Prostate gland (tissue), 2 donors: ENCODE measurements around the gene ALDOB.

Experiments
- POLR2A ChIP-seq: fragments of 450-650 bp; IDR thresholded peaks from one replicate; pipeline ENCODE4 v1.6.1; 2016; ENCODE audit warnings: antibody characterized with exemption, mild to moderate bottlenecking
- POLR2AphosphoS5 ChIP-seq: sonication (generic); formaldehyde crosslinking; IDR thresholded peaks from one replicate; pipeline ENCODE4 v1.6.1; 2017; ENCODE audit warnings: antibody characterized with exemption
- TF ChIP-seq, protein P1 (sequence below), 4 experiments: fragments of 200-600 bp in 2 of 4; fragments of 450-650 bp in 2 of 4; sonication (generic) in 2 of 4; IDR thresholded peaks; 1 replicate in 3 of 4; 2 replicates in 1 of 4; pipeline ENCODE4 v1.5.1; 2016 to 2019; ENCODE audit warnings: antibody characterized with exemption in 4 of 4, mild to moderate bottlenecking in 2 of 4, moderate library complexity in 2 of 4

DNA sequence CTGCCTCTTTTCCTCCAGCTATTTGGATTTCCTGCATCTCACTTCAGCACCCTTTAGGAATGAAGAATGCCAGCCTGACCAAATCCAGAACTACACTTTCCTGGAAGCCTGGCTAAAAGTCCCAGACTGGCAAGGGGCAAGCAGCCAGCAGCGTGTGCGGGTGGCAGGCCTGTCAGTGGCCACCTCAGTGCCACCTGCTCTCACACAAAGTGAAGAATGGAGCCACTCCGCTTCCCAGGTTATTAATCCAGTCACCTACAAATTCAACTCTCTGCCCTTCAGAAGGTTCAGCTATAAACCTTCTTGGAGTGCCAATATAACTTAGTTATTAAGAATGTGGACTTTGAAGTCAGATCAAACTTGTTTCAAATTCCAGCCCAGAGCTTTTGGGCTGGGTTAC, 6.7 kb upstream of the ALDOB start:
- TF ChIP-seq, protein P1, sequence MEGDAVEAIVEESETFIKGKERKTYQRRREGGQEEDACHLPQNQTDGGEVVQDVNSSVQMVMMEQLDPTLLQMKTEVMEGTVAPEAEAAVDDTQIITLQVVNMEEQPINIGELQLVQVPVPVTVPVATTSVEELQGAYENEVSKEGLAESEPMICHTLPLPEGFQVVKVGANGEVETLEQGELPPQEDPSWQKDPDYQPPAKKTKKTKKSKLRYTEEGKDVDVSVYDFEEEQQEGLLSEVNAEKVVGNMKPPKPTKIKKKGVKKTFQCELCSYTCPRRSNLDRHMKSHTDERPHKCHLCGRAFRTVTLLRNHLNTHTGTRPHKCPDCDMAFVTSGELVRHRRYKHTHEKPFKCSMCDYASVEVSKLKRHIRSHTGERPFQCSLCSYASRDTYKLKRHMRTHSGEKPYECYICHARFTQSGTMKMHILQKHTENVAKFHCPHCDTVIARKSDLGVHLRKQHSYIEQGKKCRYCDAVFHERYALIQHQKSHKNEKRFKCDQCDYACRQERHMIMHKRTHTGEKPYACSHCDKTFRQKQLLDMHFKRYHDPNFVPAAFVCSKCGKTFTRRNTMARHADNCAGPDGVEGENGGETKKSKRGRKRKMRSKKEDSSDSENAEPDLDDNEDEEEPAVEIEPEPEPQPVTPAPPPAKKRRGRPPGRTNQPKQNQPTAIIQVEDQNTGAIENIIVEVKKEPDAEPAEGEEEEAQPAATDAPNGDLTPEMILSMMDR (IDR thresholded peaks at IDR 0.05), result no peak
- no peak for TF ChIP-seq POLR2AphosphoS5
- no peak for TF ChIP-seq POLR2A
